ENCODE results near the gene HES7.

DNA sequence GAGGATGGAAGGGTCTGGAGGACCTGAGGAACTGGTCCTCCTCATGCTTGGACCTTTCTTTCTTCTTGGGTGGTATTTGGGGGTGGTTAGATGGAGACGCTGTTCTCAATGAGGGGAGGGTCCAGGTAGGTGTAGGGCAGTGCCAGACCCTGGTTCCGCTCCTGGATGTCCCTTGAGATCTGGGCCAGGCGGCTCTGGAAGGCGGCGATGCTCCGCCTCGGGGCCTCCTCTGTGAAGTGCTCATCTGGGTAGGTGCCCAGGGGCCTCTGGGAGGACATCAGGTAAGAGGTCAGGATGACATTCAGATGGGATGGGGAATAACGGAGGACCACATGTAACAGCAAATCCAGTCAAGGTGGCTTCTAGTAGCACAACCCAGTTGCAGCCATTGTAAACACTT lies 27.4 kb downstream of the HES7 start:
- no peak for TF ChIP-seq CTCF (IDR thresholded peaks at IDR 0.05)
- TF ChIP-seq POLR2A (IDR thresholded peaks at IDR 0.05), result no peak
